T-helper 17 cell (primary cell): ENCODE data around the gene PPM1G. TPM values are rescaled to one million over a fixed set of nuclear protein-coding genes. Genes with fewer than 3 reads are reported as not detected.
A peak's percentile ranks its signal among the peaks of the same experiment; 100 is the strongest.

Source experiments
- ATAC-seq: fragments of 150-1000 bp; cut with Tn5 transposase; 2 replicates; pipeline ENCODE4 v1.10.0; 2021; ENCODE audit warnings: mild to moderate bottlenecking, moderate library complexity
- DNase-seq, 3 donors: peaks; one replicate each; pipeline versions ENCODE4 v3.0.0 to v3.0.0-alpha.2; 2020 to 2021
- H3K9me3 ChIP-seq: one replicate; pipeline ENCODE4 v1.7.0; 2013; ENCODE audit warnings: low read length, mild to moderate bottlenecking; ENCODE audit not compliant: control insufficient read depth, poor library complexity, severe bottlenecking
- H3K27ac Mint-ChIP-seq: one replicate; pipeline ENCODE4 v1.8.0; 2022; ENCODE audit warnings: mild to moderate bottlenecking, moderate library complexity, mixed read lengths
- H3K27me3 Mint-ChIP-seq: one replicate; pipeline ENCODE4 v1.8.0; 2022; ENCODE audit warnings: mixed read lengths
- H3K36me3 Mint-ChIP-seq: one replicate; pipeline ENCODE4 v1.8.0; 2022; ENCODE audit warnings: low read depth, mixed read lengths
- H3K4me1 Mint-ChIP-seq: one replicate; pipeline ENCODE4 v1.8.0; 2022; ENCODE audit warnings: mild to moderate bottlenecking, mixed read lengths
- H3K4me3 Mint-ChIP-seq: one replicate; pipeline ENCODE4 v1.8.0; 2022; ENCODE audit warnings: mild to moderate bottlenecking, moderate library complexity, mixed read lengths
- total RNA-seq, 4 donors: library from RNA in 2 of 4; stranded (reverse) in 2 of 4; gene quantifications; one replicate each; pipeline ENCODE4 v1.2.3 and lab custom pipeline; 2022 to 2026

PPM1G gene
- total RNA-seq, 2 donors from 2014 or later: 43.6 to 50.2 TPM

- Mint-ChIP-seq H3K27me3 (no peaks in the 10 kb centered on the region), H3K4me1 (peaks cover 33% of the 10 kb centered on the region), H3K36me3 (peaks cover 3% of the 10 kb centered on the region), H3K27ac (peak overlapping the region; percentile 78), H3K4me3 (no peak overlapping the region)
- ATAC-seq (no peak), DNase-seq (no peak)
- no peaks in the 10 kb centered on the region for H3K9me3 ChIP-seq
Measured at GRCh38 chr2:27398962-27399361, 10.4 kb downstream of the PPM1G start.

GRCh38 chr2:27393225-27393624 lies 16.2 kb downstream of the PPM1G start:
- Mint-ChIP-seq H3K36me3 (no peaks in the 10 kb centered on the region), H3K4me3 (no peak overlapping the region), H3K4me1 (peaks cover 34% of the 10 kb centered on the region), H3K27me3 (no peaks in the 10 kb centered on the region), H3K27ac (no peak overlapping the region)
- DNase-seq (no peak), ATAC-seq (no peak)
- no peaks in the 10 kb centered on the region for H3K9me3 ChIP-seq

GRCh38 chr2:27390822-27391679 lies 18.3 kb downstream of the PPM1G start:
- peaks cover 23% of the 10 kb centered on the region for H3K4me1 Mint-ChIP-seq
- H3K36me3 Mint-ChIP-seq: peaks cover 2% of the 10 kb centered on the region
- H3K27ac Mint-ChIP-seq: peak overlapping the region; percentile 94
- DNase-seq (no peak), ATAC-seq (peak; percentile 87)
- peak overlapping the region; percentile 80 for H3K4me3 Mint-ChIP-seq
- no peaks in the 10 kb centered on the region for H3K9me3 ChIP-seq
- no peaks in the 10 kb centered on the region for H3K27me3 Mint-ChIP-seq

GRCh38 chr2:27381577-27382181 lies 27.7 kb downstream of the PPM1G start:
- DNase-seq: no peak
- Mint-ChIP-seq H3K36me3 (peaks cover 13% of the 10 kb centered on the region), H3K27me3 (no peaks in the 10 kb centered on the region), H3K4me3 (peak overlapping the region; percentile 92), H3K27ac (peak overlapping the region; percentile 92), H3K4me1 (peaks cover 27% of the 10 kb centered on the region)
- ATAC-seq: no peak
- H3K9me3 ChIP-seq: no peaks in the 10 kb centered on the region

- H3K9me3 ChIP-seq: no peaks in the 10 kb centered on the region
- no peaks in the 10 kb centered on the region for H3K27me3 Mint-ChIP-seq
- H3K36me3 Mint-ChIP-seq: peaks cover 13% of the 10 kb centered on the region
- peak within 1 kb of the TSS; percentile 92 for H3K4me3 Mint-ChIP-seq
- peak within 1 kb of the TSS; percentile 92 for H3K27ac Mint-ChIP-seq
- ATAC-seq (peak; percentile 95), DNase-seq (peak; percentile 77 to 80 (median 80))
- peaks cover 27% of the 10 kb centered on the region for H3K4me1 Mint-ChIP-seq
Measured at GRCh38 chr2:27380626-27381545, 28.5 kb downstream of the PPM1G start, which contains the start of gene ZNF513. ZNF513 (minus strand) TSS chr2:27380734; CDS start chr2:27380526, 208 bp downstream.

- Mint-ChIP-seq H3K36me3 (peaks cover 6% of the 10 kb centered on the region), H3K27ac (peak overlapping the region; percentile 92), H3K4me1 (peaks cover 24% of the 10 kb centered on the region), H3K4me3 (peak overlapping the region; percentile 92), H3K27me3 (no peaks in the 10 kb centered on the region)
- ATAC-seq (peak; percentile 44), DNase-seq (no peak)
- no peaks in the 10 kb centered on the region for H3K9me3 ChIP-seq
Measured at GRCh38 chr2:27379836-27380625, 29.4 kb downstream of the PPM1G start.

GRCh38 chr2:27379383-27379835 lies 30.0 kb downstream of the PPM1G start:
- DNase-seq (no peak), ATAC-seq (no peak)
- Mint-ChIP-seq H3K27ac (peak overlapping the region; percentile 92), H3K27me3 (no peaks in the 10 kb centered on the region), H3K4me3 (peak overlapping the region; percentile 92), H3K4me1 (peaks cover 23% of the 10 kb centered on the region), H3K36me3 (peaks cover 6% of the 10 kb centered on the region)
- no peaks in the 10 kb centered on the region for H3K9me3 ChIP-seq

GRCh38 chr2:27378809-27379290 lies 30.5 kb downstream of the PPM1G start:
- no peaks in the 10 kb centered on the region for H3K9me3 ChIP-seq
- Mint-ChIP-seq H3K27ac (peak overlapping the region; percentile 92), H3K36me3 (peaks cover 4% of the 10 kb centered on the region), H3K27me3 (no peaks in the 10 kb centered on the region), H3K4me1 (peaks cover 23% of the 10 kb centered on the region), H3K4me3 (peak overlapping the region; percentile 92)
- ATAC-seq (no peak), DNase-seq (no peak)

GRCh38 chr2:27378096-27378808 lies 31.1 kb downstream of the PPM1G start:
- H3K36me3 Mint-ChIP-seq: peaks cover 4% of the 10 kb centered on the region
- H3K4me1 Mint-ChIP-seq: peaks cover 23% of the 10 kb centered on the region
- DNase-seq: no peak
- H3K4me3 Mint-ChIP-seq: no peak overlapping the region
- no peak for ATAC-seq
- no peaks in the 10 kb centered on the region for H3K27me3 Mint-ChIP-seq
- H3K9me3 ChIP-seq: no peaks in the 10 kb centered on the region
- H3K27ac Mint-ChIP-seq: peak overlapping the region; percentile 73

- H3K27me3 Mint-ChIP-seq: no peaks in the 10 kb centered on the region
- H3K36me3 Mint-ChIP-seq: peaks cover 4% of the 10 kb centered on the region
- DNase-seq (no peak), ATAC-seq (no peak)
- H3K4me3 Mint-ChIP-seq: no peak overlapping the region
- H3K27ac Mint-ChIP-seq: peak overlapping the region; percentile 73
- no peaks in the 10 kb centered on the region for H3K9me3 ChIP-seq
- H3K4me1 Mint-ChIP-seq: peaks cover 27% of the 10 kb centered on the region
Measured at GRCh38 chr2:27377618-27378095, 31.7 kb downstream of the PPM1G start.

- no peaks in the 10 kb centered on the region for H3K27me3 Mint-ChIP-seq
- peak overlapping the region; percentile 73 for H3K27ac Mint-ChIP-seq
- DNase-seq: no peak
- ATAC-seq: no peak
- peaks cover 4% of the 10 kb centered on the region for H3K36me3 Mint-ChIP-seq
- no peaks in the 10 kb centered on the region for H3K9me3 ChIP-seq
- H3K4me3 Mint-ChIP-seq: peak overlapping the region; percentile 41
- peaks cover 32% of the 10 kb centered on the region for H3K4me1 Mint-ChIP-seq
Measured at GRCh38 chr2:27376866-27377617, 32.3 kb downstream of the PPM1G start.
